ENCODE measurements around the gene FAM3B.

DNA sequence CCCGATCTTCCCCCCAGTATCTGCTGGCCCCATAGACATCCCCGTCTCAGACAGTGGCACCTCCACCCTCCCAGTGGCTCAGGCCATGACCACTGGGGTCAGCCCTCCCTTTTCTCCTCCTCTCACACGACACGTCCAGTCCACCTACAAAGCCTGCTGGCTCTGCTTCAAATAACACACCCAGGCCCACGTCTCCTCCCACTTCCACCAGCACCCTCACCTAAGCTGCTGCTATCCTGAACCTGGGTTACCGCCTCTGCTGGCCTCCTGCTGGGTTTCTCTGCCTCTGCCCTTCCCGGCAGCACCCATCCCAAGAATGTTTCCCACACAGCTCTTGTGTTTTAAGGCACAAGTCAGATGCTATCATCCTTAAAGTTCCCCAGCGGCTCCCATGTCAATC is 71.2 kb downstream of the FAM3B start:
- TF ChIP-seq POLR2A (IDR thresholded peaks at IDR 0.05) = no peak
- TF ChIP-seq, protein P1, sequence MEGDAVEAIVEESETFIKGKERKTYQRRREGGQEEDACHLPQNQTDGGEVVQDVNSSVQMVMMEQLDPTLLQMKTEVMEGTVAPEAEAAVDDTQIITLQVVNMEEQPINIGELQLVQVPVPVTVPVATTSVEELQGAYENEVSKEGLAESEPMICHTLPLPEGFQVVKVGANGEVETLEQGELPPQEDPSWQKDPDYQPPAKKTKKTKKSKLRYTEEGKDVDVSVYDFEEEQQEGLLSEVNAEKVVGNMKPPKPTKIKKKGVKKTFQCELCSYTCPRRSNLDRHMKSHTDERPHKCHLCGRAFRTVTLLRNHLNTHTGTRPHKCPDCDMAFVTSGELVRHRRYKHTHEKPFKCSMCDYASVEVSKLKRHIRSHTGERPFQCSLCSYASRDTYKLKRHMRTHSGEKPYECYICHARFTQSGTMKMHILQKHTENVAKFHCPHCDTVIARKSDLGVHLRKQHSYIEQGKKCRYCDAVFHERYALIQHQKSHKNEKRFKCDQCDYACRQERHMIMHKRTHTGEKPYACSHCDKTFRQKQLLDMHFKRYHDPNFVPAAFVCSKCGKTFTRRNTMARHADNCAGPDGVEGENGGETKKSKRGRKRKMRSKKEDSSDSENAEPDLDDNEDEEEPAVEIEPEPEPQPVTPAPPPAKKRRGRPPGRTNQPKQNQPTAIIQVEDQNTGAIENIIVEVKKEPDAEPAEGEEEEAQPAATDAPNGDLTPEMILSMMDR (IDR thresholded peaks at IDR 0.05 in 4 of 5, conservative IDR thresholded peaks at IDR 0.05 in 1 of 5) = no peak

All from gastrocnemius medialis (tissue), 4 donors.